Colonic mucosa (tissue), 4 donors: ENCODE data around the gene CMC2. TPM values are rescaled to one million over a fixed set of nuclear protein-coding genes. Genes with fewer than 3 reads are reported as not detected.

ENCODE experiments used
- DNase-seq: peaks from one replicate; pipeline ENCODE4 v3.0.0-alpha.2; 2020
- H3K27ac ChIP-seq: fragments of 200-600 bp; one replicate; pipeline ENCODE4 v1.8.0; 2021
- H3K27me3 ChIP-seq: fragments of 200-600 bp; one replicate; pipeline ENCODE4 v1.8.0; 2021
- H3K36me3 ChIP-seq: fragments of 200-600 bp; one replicate; pipeline ENCODE4 v1.8.0; 2021
- H3K4me1 ChIP-seq: fragments of 200-600 bp; one replicate; pipeline ENCODE4 v1.8.0; 2021; ENCODE audit warnings: mild to moderate bottlenecking
- H3K4me3 ChIP-seq: fragments of 200-600 bp; one replicate; pipeline ENCODE4 v1.8.0; 2021
- H3K9ac ChIP-seq, 2 donors: one replicate each; pipeline ENCODE4 v1.7.0; 2013; ENCODE audit warnings: control low read depth in 2 of 2, low read depth in 2 of 2, low read length in 2 of 2
- H3K9me3 ChIP-seq: fragments of 200-600 bp; one replicate; pipeline ENCODE4 v1.8.0; 2021
- CTCF ChIP-seq: fragments of 200-600 bp; IDR thresholded peaks from one replicate; pipeline ENCODE4 v1.8.0; 2022; ENCODE audit warnings: antibody characterized with exemption, mild to moderate bottlenecking
- intact Hi-C: fragments of 100-400 bp; cut with DNase I; formaldehyde crosslinking; loops from one replicate; pipeline ENCODE4 v1.14.1; 2022
- total RNA-seq, 2 donors: library from RNA; stranded (reverse); fragmentation: NEBNext Ultra II Directional in 1 of 2; extraction: Animal tissue kit (Norgen Biotek cat#: 25700) in 1 of 2; gene quantifications; one replicate each; pipeline ENCODE4 v1.2.1, GENCODE V29; 2021
- donor health status: healthy.
- donor health status: DM: no; HTN: no; CAD: no.
- donor health status: DM: no; HTN: no; CAD: no.

CMC2 gene
- total RNA-seq, 2 donors from 2014 or later, result 59.4 to 81.6 TPM

GRCh38 chr16:80984124-80984892 lies 22.4 kb downstream of the CMC2 start:
- H3K27ac ChIP-seq, result no peak overlapping the region
- H3K9me3 ChIP-seq, result no peaks in the 10 kb centered on the region
- no peaks in the 10 kb centered on the region for H3K36me3 ChIP-seq
- no peak for TF ChIP-seq CTCF
- no peak overlapping the region for H3K4me3 ChIP-seq
- H3K9ac ChIP-seq, result no peak overlapping the region
- H3K27me3 ChIP-seq, result no peaks in the 10 kb centered on the region
- intact Hi-C loops, result no loop called here
- peaks cover 5% of the 10 kb centered on the region for H3K4me1 ChIP-seq
- no peak for DNase-seq

- no peak overlapping the region for H3K4me3 ChIP-seq
- no peaks in the 10 kb centered on the region for H3K36me3 ChIP-seq
- peaks cover 5% of the 10 kb centered on the region for H3K4me1 ChIP-seq
- no peak for DNase-seq
- no peak overlapping the region for H3K27ac ChIP-seq
- intact Hi-C loops, result no loop called here
- no peaks in the 10 kb centered on the region for H3K27me3 ChIP-seq
- H3K9me3 ChIP-seq, result no peaks in the 10 kb centered on the region
- no peak for TF ChIP-seq CTCF
- no peak overlapping the region for H3K9ac ChIP-seq
Measured at GRCh38 chr16:80982646-80983045, 24.0 kb downstream of the CMC2 start.

DNA sequence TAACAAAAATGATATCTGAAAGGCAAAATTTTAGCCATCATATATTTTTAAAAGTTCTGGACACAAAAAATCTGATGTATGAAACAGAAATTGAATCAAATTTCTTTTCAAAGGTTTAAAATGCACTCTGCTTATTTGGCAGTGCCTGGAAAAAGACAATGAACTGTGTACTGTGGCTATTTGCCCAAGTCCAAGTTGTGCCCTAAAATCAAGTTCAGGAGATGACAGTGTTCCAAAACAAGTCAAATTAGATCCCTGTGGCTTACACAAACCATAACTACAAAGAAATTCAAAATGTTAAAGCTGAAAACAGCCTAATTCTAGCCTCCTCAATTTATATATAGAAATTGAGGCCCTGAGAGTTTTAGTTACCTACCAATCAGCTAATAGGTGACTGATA lies 25.6 kb downstream of the CMC2 start:
- no peak for TF ChIP-seq CTCF
- intact Hi-C loops, result no loop called here
- Histone ChIP-seq H3K4me3 (no peak overlapping the region), H3K4me1 (peaks cover 5% of the 10 kb centered on the region), H3K9me3 (no peaks in the 10 kb centered on the region), H3K27ac (no peak overlapping the region), H3K27me3 (no peaks in the 10 kb centered on the region), H3K9ac (no peak overlapping the region), H3K36me3 (no peaks in the 10 kb centered on the region)
- DNase-seq, result no peak

DNA sequence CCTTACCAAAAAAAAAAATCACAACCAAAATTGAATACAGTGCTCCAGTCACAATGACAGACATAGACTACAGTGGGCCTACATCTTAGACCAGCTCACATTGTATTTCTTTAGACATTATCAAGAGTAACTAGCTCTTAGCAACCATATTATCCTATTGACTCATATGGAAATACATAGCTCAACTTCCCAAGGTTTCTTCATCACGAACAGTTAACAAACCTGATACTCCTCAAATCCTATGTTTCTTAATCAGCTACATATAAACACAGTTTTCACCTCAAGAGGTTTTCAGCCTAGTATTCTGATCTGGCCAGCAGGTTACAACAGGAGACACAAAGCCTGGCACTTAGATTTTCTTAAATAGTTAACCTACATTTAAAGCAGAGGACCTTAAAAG lies 29.7 kb downstream of the CMC2 start:
- no peak for TF ChIP-seq CTCF
- intact Hi-C loops, result no loop called here
- H3K4me1 ChIP-seq, result no peaks in the 10 kb centered on the region
- no peaks in the 10 kb centered on the region for H3K36me3 ChIP-seq
- no peaks in the 10 kb centered on the region for H3K9me3 ChIP-seq
- H3K27ac ChIP-seq, result no peak overlapping the region
- DNase-seq, result no peak
- H3K9ac ChIP-seq, result no peak overlapping the region
- no peak overlapping the region for H3K4me3 ChIP-seq
- H3K27me3 ChIP-seq, result no peaks in the 10 kb centered on the region

GRCh38 chr16:80974649-80975376 lies 31.9 kb downstream of the CMC2 start:
- Histone ChIP-seq H3K9ac (no peak overlapping the region), H3K27ac (no peak overlapping the region)
- DNase-seq, result no peak

More at GRCh38 chr16:80974649-80975376, 31.9 kb downstream of the CMC2 start:
- Histone ChIP-seq H3K27me3 (no peaks in the 10 kb centered on the region), H3K9me3 (no peaks in the 10 kb centered on the region), H3K36me3 (no peaks in the 10 kb centered on the region), H3K4me3 (no peak overlapping the region), H3K4me1 (no peaks in the 10 kb centered on the region)
- TF ChIP-seq CTCF, result no peak
- intact Hi-C loops, result no loop called here
